Measurements from ENCODE around the gene OPRPN.

OPRPN gene, protein sequence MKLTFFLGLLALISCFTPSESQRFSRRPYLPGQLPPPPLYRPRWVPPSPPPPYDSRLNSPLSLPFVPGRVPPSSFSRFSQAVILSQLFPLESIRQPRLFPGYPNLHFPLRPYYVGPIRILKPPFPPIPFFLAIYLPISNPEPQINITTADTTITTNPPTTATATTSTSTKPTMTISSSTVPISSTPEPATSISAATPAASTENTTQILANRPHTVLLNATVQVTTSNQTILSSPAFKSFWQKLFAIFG

DNA sequence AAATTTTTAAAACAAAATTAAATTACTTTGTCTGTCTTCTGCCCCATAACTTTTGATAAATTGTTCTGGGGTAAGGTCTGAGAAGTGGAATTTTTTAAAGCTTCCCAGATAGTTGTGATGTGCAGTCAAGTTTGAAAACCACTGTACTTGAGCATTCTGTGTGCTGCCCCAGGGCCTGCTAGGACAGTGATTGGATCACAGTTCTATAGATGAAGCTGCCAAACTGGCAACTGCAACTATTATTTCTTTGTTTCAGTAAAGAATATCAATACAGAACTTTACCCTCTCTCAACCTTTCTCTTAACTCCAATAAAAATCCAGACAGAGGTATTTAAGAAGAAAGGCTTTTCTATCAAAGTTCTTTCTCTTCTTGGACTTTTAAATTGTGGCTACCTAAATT lies at the start of gene OPRPN:
OPRPN (plus strand) TSS at position 361 of the 400 bp plus-strand sequence. CDS start 1,346 bp downstream, outside the sequence.
- Histone ChIP-seq H3K9me3 (no peaks in the 10 kb centered on the region), H3K36me3 (no peaks in the 10 kb centered on the region), H3K27ac (no peak within 1 kb of the TSS), H3K27me3 (no peaks in the 10 kb centered on the region), H3K4me1 (ENCODE audit: control insufficient read depth in 1 of 2, insufficient read depth in 1 of 2, low read depth in 1 of 2, low read length in 1 of 2) (no peaks in the 10 kb centered on the region), H3K4me3 (ENCODE audit: low read depth in 1 of 2, low read length in 1 of 2) (no peak within 1 kb of the TSS)
- TF ChIP-seq CTCF (IDR thresholded peaks at IDR 0.05) = no peak

DNA sequence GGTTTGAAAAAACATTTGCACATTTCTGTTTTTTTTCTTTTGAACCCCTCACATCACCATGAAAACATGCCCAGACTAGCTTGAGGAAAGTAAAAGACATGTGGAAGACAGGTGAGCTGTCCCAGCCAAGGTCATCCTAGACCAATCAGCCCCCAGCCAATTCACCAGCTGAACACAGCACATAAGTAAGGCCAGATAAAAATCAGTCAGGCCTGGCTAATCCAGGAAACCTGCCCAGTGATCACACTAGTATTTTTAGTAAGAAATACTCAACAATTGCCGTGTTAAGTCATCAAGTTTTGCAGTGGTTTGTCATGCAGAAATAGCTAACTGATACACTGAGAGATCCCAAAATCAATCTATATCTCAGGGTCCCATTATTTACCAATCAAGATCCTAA lies 41.6 kb upstream of the OPRPN start:
- Histone ChIP-seq H3K9me3 (no peaks in the 10 kb centered on the region), H3K4me3 (ENCODE audit: low read depth in 1 of 2, low read length in 1 of 2) (no peak overlapping the region), H3K27ac (no peak overlapping the region), H3K36me3 (no peaks in the 10 kb centered on the region), H3K4me1 (ENCODE audit: control insufficient read depth in 1 of 2, insufficient read depth in 1 of 2, low read depth in 1 of 2, low read length in 1 of 2) (no peaks in the 10 kb centered on the region), H3K27me3 (no peaks in the 10 kb centered on the region)
- no peak for TF ChIP-seq CTCF (IDR thresholded peaks at IDR 0.05)

- Histone ChIP-seq H3K27ac (no peak overlapping the region), H3K27me3 (no peaks in the 10 kb centered on the region), H3K9me3 (no peaks in the 10 kb centered on the region), H3K4me1 (ENCODE audit: control insufficient read depth in 1 of 2, insufficient read depth in 1 of 2, low read depth in 1 of 2, low read length in 1 of 2) (no peaks in the 10 kb centered on the region), H3K36me3 (no peaks in the 10 kb centered on the region), H3K4me3 (ENCODE audit: low read depth in 1 of 2, low read length in 1 of 2) (no peak overlapping the region)
- TF ChIP-seq CTCF (IDR thresholded peaks at IDR 0.05) = no peak
These were observed 38.6 kb upstream of the OPRPN start for GRCh38 chr4:70359115-70359661.

- no peaks in the 10 kb centered on the region for H3K27me3 ChIP-seq
- no peak within 1 kb of the TSS for H3K4me3 ChIP-seq (ENCODE audit: low read depth in 1 of 2, low read length in 1 of 2)
- no peaks in the 10 kb centered on the region for H3K36me3 ChIP-seq
- no peaks in the 10 kb centered on the region for H3K4me1 ChIP-seq (ENCODE audit: control insufficient read depth in 1 of 2, insufficient read depth in 1 of 2, low read depth in 1 of 2, low read length in 1 of 2)
- no peak for TF ChIP-seq CTCF (IDR thresholded peaks at IDR 0.05)
- no peaks in the 10 kb centered on the region for H3K9me3 ChIP-seq
- no peak within 1 kb of the TSS for H3K27ac ChIP-seq
These were observed 37.3 kb upstream of the OPRPN start, which contains the start of gene SMR3A for GRCh38 chr4:70360460-70360859. Gene SMR3A (plus strand): TSS chr4:70360760. CDS start chr4:70362116, 1,356 bp downstream.

DNA sequence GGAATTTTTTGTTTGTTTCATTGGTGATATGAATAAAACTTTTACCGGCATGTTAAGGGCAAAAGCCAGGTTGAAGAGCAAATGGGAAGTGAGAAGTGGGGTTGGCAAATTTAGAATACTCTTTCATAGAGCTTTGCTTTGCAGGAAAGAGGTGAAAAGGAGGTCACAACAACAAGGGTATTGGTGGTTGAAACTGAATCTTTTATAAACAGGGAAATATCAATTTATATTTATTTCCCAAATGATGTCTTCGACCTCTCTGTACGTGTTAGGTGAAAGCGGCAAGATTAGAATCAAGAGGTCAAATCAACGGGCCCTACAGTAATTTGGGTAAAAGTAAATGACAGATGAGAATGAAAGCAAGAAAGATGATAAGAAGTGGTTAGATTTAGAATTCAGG lies 33.7 kb upstream of the OPRPN start:
- H3K27ac ChIP-seq = no peak overlapping the region
- H3K36me3 ChIP-seq = no peaks in the 10 kb centered on the region
- H3K27me3 ChIP-seq = no peaks in the 10 kb centered on the region
- no peaks in the 10 kb centered on the region for H3K4me1 ChIP-seq (ENCODE audit: control insufficient read depth in 1 of 2, insufficient read depth in 1 of 2, low read depth in 1 of 2, low read length in 1 of 2)
- H3K9me3 ChIP-seq = no peaks in the 10 kb centered on the region
- TF ChIP-seq CTCF (IDR thresholded peaks at IDR 0.05) = no peak
- H3K4me3 ChIP-seq (ENCODE audit: low read depth in 1 of 2, low read length in 1 of 2) = no peak overlapping the region
